T1000 (cell line): Measurements from ENCODE around the gene CCDC146.
"Not testable (repeated sequence)": the region's sequence is repeated elsewhere in the genome, so short reads cannot be mapped to it uniquely, and the experiment has no call there.

ENCODE experiments used
- DNase-seq: peaks from one replicate; lab custom pipeline; 2025; ENCODE audit warnings: mixed read lengths; lab: John Stamatoyannopoulos, UW

The CCDC146 gene

GRCh38 chr7:77140291-77140690 is 17.9 kb downstream of the CCDC146 start:
- not testable (repeated sequence) for DNase-seq

GRCh38 chr7:77152232-77152631 is 29.8 kb downstream of the CCDC146 start:
- not testable (repeated sequence) for DNase-seq

DNA sequence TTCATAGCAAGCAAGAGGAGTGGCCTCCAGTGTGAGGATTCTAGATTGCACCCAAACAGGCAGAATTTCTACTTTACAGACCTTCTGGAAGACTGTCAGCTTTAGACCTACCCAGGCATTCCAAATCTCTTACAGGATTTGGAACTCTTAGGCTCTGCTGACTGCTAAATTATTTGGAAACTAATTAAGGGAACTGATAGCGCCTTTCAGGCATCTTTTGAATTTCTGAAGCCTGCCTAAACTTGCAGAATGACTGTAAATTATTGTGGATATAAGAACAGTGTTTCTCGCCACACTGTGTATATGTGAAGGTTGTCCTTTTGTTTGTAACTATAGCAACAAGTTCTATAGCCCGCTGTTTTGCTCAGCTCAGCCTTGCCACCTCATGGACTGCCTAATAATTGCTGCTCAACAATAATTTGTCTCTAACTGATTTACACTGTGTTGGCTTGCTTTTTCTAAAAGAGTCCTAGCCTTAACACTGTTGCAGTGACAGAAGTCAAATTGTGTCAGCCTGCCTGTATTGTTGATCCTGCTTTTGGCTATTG is 32.6 kb downstream of the CCDC146 start:
- not testable (repeated sequence) for DNase-seq

GRCh38 chr7:77155601-77156377 is 33.4 kb downstream of the CCDC146 start:
- DNase-seq: not testable (repeated sequence)

- not testable (repeated sequence) for DNase-seq
Observed at GRCh38 chr7:77157034-77157433, 34.6 kb downstream of the CCDC146 start.

DNA sequence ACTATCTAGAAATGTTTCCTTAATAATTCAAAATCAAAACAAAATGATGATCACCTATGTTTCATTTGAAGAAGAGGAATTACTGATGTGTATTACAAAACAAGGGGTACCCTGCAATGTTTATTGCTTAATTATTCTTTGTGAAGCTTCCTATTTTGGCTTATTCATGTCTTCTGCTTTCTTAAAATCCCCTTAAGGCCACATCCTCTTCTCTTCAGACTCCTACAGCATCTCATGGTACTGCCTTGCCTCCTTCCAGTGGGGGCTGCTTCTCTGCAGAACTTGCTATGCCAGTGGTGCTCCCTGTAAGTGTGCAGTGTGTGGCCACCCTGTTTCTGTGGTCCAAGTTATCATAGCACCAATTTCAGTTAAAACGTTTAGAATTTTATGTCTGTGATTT is 35.0 kb downstream of the CCDC146 start:
- DNase-seq: no peak

DNA sequence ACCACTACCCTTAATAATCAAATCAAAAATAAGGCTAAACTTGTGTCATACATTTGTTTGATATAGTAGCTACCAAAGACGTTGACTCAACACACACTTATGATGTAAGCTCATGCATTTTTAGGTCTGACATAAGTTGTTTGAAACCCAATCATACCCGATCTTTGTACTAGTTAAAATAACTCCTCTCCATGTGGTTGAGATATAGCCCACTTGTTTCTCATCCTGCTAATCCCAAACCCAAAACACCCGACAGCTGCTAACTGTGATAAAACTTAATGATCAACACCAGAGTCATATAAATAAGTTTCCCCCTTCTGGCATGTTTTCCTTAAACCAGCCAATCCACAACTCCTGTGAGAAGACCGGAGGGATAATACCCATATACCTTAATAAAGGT is 48.7 kb downstream of the CCDC146 start:
- DNase-seq: not testable (repeated sequence)

- not testable (repeated sequence) for DNase-seq
Observed at GRCh38 chr7:77172437-77173172, 50.2 kb downstream of the CCDC146 start.

GRCh38 chr7:77174418-77174817 is 52.0 kb downstream of the CCDC146 start:
- DNase-seq: not testable (repeated sequence)

DNA sequence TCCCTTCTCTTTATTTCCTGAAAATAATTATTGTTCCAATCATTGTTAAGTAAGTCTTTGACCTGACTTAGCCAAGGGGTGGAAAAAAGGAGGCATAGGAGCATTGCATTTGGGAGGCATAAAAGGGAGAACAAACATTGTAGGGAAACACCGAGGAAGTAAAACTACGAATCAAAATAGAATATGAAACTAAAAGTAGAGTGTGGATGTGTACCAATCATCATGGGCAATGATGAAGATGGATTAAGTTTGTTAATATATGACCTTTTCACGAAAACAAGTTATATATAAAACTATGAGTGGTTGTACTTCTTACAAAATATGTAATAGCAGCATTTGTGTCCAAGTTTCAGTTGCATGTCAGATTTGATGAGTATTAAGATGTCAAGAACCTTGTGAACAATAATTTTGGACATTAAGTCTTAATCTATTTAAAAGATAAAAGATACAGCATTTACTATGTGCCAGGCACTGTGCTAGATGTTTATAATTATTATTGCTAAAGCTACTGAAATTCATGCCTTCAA is 52.9 kb downstream of the CCDC146 start:
- not testable (repeated sequence) for DNase-seq

DNA sequence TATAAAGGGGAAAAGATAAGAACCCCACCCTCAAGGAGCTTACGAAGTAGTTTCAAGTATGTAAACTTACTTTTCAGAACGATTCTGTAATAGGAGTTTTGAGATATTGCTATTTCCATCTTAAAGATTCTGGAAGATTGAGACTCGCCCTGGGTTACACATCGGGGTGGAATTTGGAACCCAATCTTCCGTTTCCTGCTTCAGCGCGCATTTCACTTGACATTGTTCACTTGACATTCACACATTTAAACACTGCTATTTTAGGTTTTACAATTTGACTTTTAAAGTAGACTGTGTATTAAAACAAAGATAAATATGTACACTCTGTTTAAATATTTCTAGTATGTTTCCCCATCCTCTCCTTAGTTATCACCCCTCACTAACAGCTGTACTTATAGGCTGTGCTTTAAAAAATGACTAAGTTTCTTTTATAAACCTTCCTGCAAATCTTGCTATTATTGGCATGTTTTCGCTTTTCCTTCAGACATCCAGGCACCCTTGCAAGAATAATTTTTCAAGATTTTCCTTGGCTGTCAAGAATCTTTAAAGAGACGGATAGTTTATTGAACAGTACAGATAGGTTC is 55.0 kb downstream of the CCDC146 start:
- DNase-seq: not testable (repeated sequence)

DNA sequence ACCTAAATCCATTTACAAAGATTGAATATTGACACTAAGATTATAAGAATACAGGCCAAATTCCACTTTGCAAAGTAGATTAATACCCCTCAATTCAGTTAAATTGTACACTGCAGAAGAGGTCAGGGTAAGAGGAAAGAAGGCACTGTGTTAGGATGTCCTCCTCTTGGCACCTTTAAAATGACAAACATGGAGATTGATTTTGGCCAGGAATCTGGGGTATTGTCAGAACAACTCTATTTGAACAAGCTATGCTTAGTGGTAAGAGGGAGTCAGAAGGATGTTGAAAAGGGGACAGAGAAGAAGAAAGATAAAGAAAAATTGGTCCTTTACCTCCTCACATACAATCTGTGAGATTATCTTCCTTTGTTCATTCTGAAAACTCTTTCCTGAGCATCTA is 55.6 kb downstream of the CCDC146 start:
- DNase-seq: not testable (repeated sequence)

GRCh38 chr7:77181015-77181595 is 58.7 kb downstream of the CCDC146 start:
- DNase-seq: no peak

- no peak for DNase-seq
Observed at GRCh38 chr7:77181734-77182133, 59.3 kb downstream of the CCDC146 start.

- DNase-seq: no peak
Observed at GRCh38 chr7:77182261-77182660, 59.8 kb downstream of the CCDC146 start.

- no peak for DNase-seq
Observed at GRCh38 chr7:77184463-77184862, 62.0 kb downstream of the CCDC146 start.

DNA sequence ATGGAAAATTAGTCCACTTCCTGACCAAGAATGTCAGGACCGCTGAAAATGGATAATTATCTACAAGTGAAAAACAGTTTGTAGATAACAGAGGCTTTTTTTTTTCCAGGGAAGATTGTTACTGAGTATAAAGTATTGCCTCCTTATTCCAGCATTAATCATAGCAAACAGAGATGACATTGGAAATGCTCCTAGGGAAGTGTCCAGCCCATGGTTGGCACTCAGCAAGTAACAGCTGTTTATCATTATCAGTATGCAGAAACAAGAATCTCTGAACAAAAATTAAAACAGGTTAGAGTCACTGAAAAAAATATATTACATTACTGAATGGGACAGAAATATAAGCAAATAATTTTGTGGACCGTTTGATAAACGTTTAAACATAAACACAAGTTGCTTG is 62.6 kb downstream of the CCDC146 start:
- no peak for DNase-seq

DNA sequence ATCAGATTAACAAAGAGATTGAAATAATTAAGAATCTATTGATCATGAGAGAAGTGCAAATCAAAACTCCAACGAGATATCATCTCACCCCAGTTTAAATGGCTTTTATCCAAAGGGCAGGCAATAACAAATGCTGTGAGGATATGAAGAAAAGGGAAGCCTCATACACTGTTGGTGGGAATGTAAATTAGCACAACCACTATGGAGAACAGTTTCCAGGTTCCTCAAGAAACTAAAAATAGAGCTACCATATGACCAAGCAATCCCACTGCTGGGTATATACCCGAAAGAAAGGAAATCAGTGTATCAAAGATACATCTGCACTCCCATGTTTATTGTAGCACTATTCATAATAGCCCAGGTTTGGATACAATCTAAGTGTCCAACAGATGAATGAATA is 63.5 kb downstream of the CCDC146 start:
- no peak for DNase-seq

DNA sequence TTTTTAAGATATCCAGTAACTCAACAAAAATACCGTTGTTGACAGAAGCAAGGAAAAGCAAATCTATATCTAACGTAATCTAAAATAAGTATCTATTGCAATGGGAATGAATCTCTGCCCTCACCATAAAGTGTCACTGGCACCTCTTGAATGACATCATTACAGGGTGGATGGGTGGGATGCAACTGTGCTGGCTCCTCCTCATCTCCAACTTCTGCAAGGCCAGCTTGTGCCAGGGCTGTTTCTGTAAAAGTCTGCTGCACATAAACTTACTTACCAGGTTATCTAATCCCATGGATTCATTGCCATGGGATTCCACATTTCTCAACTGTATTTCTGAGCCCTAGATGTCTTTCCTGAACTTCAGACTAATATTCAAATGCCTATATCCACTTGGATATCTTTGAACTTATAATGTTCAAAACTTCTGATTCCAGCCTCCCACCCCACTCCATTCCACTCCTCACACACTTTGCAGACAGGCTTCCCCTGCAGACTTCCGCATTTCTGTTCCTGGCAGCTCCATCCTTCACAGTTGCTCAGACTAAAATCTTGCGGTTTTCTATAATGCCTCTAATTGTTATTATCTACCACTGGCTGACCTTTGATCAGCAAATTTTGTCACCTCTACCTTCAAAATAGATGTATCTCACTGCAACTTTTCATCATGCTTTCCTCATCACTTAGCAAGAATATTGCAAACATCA is 66.5 kb downstream of the CCDC146 start:
- no peak for DNase-seq

DNA sequence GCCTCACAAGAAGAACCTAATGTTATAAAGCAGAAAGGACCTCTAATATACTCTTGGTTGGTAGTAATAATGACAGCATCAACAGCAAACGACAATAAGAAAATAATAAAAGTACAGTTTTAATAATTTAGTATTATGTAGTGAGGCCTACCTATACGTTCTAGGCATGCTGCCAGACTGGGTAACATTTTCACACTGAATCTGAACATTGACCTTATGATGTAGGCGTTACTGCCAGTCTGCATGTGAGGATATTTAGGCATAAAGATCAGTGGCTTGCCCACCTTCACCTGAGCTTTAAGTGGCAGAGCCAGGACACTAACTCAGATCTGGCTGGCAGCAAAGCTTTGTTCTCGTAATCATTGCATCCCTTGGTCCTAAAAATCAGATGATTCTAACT is 74.7 kb downstream of the CCDC146 start:
- no peak for DNase-seq
